Hepatocyte (in vitro differentiated cells): ENCODE measurements around the gene SLC6A12.

Experiments
- CTCF ChIP-seq: fragments of 200-600 bp; sonication (generic); IDR thresholded peaks from 2 replicates; pipeline ENCODE4 v1.5.1; 2016; ENCODE audit warnings: antibody characterized with exemption, mild to moderate bottlenecking; ENCODE audit not compliant: poor library complexity
- EZH2 ChIP-seq: fragments of 200-600 bp; sonication (generic); IDR thresholded peaks from 2 replicates; pipeline ENCODE4 v1.6.1; 2016; ENCODE audit warnings: antibody characterized with exemption, mild to moderate bottlenecking, borderline replicate concordance
- EZH2phosphoT487 ChIP-seq: fragments of 200-600 bp; sonication (generic); IDR thresholded peaks from one replicate; pipeline ENCODE4 v1.6.1; 2018; ENCODE audit warnings: antibody characterized with exemption, mild to moderate bottlenecking, low read depth, moderate library complexity; ENCODE audit not compliant: unreplicated experiment, severe bottlenecking

- TF ChIP-seq CTCF = no peak
- TF ChIP-seq EZH2 = no peak
- no peak for TF ChIP-seq EZH2phosphoT487
These were observed 38.7 kb downstream of the SLC6A12 start for GRCh38 chr12:175250-175649.
